ENCODE measurements around the gene SF3B4. TPM values are rescaled to one million over a fixed set of nuclear protein-coding genes. Genes with fewer than 3 reads are reported as not detected.

The SF3B4 gene
- total RNA-seq, 1 donor = 13.4 TPM

DNA sequence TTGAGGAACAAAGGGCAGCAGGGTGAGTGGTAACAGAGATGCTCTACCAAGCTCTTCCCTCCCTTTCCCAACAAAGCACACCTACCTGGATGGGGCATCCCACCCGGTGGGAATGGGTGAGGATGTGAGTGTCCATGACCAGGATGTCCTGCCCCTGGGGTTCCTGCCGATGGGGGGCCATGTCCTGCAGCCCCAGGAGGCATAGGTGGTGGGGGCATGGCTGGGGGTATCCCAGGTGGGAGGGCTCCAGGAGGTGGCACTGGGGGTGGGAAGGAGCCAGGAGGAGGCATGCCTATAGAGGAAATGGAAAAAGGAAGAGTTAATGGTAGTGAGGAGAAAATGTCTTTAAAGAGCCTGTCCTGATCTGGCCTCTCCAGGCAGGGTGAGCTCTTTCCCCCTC, 1.9 kb downstream of the SF3B4 start:
- no peak for DNase-seq (ENCODE audit: insufficient read length, low spot score, missing footprints)
- peak overlapping the region; percentile 92 for H3K4me2 ChIP-seq (ENCODE audit: insufficient read depth, low read length)
- peaks cover 34% of the 10 kb centered on the region for H3K79me2 ChIP-seq (ENCODE audit: insufficient read depth, low read length)
- peaks cover 18% of the 10 kb centered on the region for H3K4me1 ChIP-seq (ENCODE audit: insufficient read depth, low read length)
- peaks cover 30% of the 10 kb centered on the region for H4K20me1 ChIP-seq (ENCODE audit: insufficient read depth, low read length)
- H2AFZ ChIP-seq (ENCODE audit: low read length) = no peak overlapping the region
- no peaks in the 10 kb centered on the region for H3K27me3 ChIP-seq (ENCODE audit: insufficient read depth, low read length)
- no peak overlapping the region for H3K4me3 ChIP-seq (ENCODE audit: insufficient read depth, low read length)
- H3K36me3 ChIP-seq (ENCODE audit: insufficient read depth, low read length) = peaks cover 56% of the 10 kb centered on the region
- TF ChIP-seq, protein P1, sequence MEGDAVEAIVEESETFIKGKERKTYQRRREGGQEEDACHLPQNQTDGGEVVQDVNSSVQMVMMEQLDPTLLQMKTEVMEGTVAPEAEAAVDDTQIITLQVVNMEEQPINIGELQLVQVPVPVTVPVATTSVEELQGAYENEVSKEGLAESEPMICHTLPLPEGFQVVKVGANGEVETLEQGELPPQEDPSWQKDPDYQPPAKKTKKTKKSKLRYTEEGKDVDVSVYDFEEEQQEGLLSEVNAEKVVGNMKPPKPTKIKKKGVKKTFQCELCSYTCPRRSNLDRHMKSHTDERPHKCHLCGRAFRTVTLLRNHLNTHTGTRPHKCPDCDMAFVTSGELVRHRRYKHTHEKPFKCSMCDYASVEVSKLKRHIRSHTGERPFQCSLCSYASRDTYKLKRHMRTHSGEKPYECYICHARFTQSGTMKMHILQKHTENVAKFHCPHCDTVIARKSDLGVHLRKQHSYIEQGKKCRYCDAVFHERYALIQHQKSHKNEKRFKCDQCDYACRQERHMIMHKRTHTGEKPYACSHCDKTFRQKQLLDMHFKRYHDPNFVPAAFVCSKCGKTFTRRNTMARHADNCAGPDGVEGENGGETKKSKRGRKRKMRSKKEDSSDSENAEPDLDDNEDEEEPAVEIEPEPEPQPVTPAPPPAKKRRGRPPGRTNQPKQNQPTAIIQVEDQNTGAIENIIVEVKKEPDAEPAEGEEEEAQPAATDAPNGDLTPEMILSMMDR (IDR thresholded peaks at IDR 0.05; ENCODE audit: extremely low read depth, low read depth, low read length) = no peak
- no peaks in the 10 kb centered on the region for H3K9me3 ChIP-seq (ENCODE audit: low read depth, low read length)
- no peak overlapping the region for H3K27ac ChIP-seq (ENCODE audit: low read depth, low read length)

DNA sequence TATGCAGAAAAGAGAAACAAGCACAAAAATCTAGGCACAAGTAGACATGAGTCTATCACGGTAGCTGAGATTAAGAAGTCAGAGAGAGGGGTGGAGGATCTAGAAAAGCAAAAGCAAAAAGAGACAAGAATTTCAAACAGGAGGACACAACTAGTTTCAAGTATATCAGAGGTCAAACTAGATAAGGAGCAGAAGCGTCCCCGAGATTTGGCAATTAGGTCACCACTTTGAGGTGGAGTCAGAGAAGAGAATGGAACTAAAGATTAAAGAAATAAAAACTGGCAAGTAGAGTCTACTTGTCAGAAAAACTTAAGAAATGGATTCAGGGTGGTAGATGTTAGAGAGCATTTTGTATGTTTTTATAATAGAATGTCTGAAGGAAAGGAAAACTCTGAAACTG, 2.3 kb downstream of the SF3B4 start:
- H3K9me3 ChIP-seq (ENCODE audit: low read depth, low read length) = no peaks in the 10 kb centered on the region
- H3K4me1 ChIP-seq (ENCODE audit: insufficient read depth, low read length) = peaks cover 18% of the 10 kb centered on the region
- H4K20me1 ChIP-seq (ENCODE audit: insufficient read depth, low read length) = peaks cover 30% of the 10 kb centered on the region
- DNase-seq (ENCODE audit: insufficient read length, low spot score, missing footprints) = no peak
- H2AFZ ChIP-seq (ENCODE audit: low read length) = no peak overlapping the region
- no peak overlapping the region for H3K4me2 ChIP-seq (ENCODE audit: insufficient read depth, low read length)
- peaks cover 52% of the 10 kb centered on the region for H3K36me3 ChIP-seq (ENCODE audit: insufficient read depth, low read length)
- H3K79me2 ChIP-seq (ENCODE audit: insufficient read depth, low read length) = peaks cover 34% of the 10 kb centered on the region
- no peaks in the 10 kb centered on the region for H3K27me3 ChIP-seq (ENCODE audit: insufficient read depth, low read length)
- no peak overlapping the region for H3K4me3 ChIP-seq (ENCODE audit: insufficient read depth, low read length)
- TF ChIP-seq, protein P1 (IDR thresholded peaks at IDR 0.05; ENCODE audit: extremely low read depth, low read depth, low read length) = no peak
- H3K27ac ChIP-seq (ENCODE audit: low read depth, low read length) = no peak overlapping the region

DNA sequence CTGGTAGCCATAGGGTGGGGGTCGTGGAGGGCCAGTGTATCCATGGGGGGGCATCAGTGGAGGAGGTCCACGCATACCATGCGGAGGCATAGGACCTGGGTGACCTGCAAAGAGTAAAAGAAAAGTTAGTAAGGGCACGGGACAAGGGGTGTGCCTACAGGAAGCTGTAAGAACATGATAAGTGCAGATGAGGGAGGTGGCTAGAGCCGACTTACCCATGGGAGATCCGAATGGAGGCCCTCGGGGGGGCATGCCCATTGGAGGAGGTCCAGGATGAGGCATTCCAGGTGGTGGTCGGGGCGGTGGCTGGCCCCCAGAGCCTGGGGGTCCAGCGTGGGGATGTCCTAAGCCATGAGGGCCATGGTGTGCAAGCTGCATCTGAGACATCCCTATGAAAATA, 4.0 kb downstream of the SF3B4 start:
- Histone ChIP-seq H3K4me3 (ENCODE audit: insufficient read depth, low read length) (no peak overlapping the region), H3K4me1 (ENCODE audit: insufficient read depth, low read length) (peaks cover 17% of the 10 kb centered on the region), H3K79me2 (ENCODE audit: insufficient read depth, low read length) (peaks cover 34% of the 10 kb centered on the region), H3K27ac (ENCODE audit: low read depth, low read length) (no peak overlapping the region), H3K9me3 (ENCODE audit: low read depth, low read length) (no peaks in the 10 kb centered on the region), H4K20me1 (ENCODE audit: insufficient read depth, low read length) (peaks cover 30% of the 10 kb centered on the region), H3K27me3 (ENCODE audit: insufficient read depth, low read length) (no peaks in the 10 kb centered on the region), H3K4me2 (ENCODE audit: insufficient read depth, low read length) (no peak overlapping the region), H2AFZ (ENCODE audit: low read length) (no peak overlapping the region), H3K36me3 (ENCODE audit: insufficient read depth, low read length) (peaks cover 47% of the 10 kb centered on the region)
- TF ChIP-seq, protein P1 (IDR thresholded peaks at IDR 0.05; ENCODE audit: extremely low read depth, low read depth, low read length) = no peak
- no peak for DNase-seq (ENCODE audit: insufficient read length, low spot score, missing footprints)

DNA sequence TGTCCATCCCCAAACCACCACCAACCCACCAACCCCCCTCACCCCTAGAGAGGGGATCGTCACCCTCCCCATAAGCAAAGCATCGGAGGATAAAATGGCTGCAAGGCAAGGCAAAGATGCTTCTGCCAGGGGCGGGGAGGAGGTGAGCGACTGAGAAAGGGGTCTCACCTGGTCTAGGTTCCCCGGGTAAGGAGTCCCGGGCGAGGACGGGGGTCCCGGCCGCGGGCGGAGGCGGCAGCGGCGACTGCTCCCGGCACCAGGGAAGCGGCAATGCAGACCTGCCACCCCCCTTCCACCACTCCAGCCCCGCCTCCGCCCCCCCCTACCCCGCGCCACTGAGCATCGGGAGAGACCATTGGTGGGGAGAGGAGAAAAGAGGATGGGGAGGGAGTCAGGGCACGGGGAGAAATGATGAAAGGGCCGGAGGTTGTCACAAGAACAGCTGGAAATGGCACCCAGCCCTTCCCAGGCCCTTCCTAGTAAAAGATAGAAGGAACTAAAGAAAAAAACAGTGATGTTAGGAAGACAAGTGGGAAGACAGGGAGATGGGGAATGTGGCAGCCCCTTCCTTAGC, 9.9 kb downstream of the SF3B4 start, which contains the start of gene SV2A:
Gene SV2A (minus strand): TSS at position 274 of the 574 bp plus-strand sequence. CDS start 4,004 bp downstream, outside the sequence.
- TF ChIP-seq, protein P1 (IDR thresholded peaks at IDR 0.05; ENCODE audit: extremely low read depth, low read depth, low read length) = no peak
- Histone ChIP-seq H4K20me1 (ENCODE audit: insufficient read depth, low read length) (no peaks in the 10 kb centered on the region), H3K4me1 (ENCODE audit: insufficient read depth, low read length) (peaks cover 8% of the 10 kb centered on the region), H3K4me2 (ENCODE audit: insufficient read depth, low read length) (peak within 1 kb of the TSS; percentile 83), H3K27me3 (ENCODE audit: insufficient read depth, low read length) (no peaks in the 10 kb centered on the region), H3K36me3 (ENCODE audit: insufficient read depth, low read length) (peaks cover 6% of the 10 kb centered on the region), H3K4me3 (ENCODE audit: insufficient read depth, low read length) (peak within 1 kb of the TSS; percentile 79), H3K27ac (ENCODE audit: low read depth, low read length) (no peak within 1 kb of the TSS), H3K79me2 (ENCODE audit: insufficient read depth, low read length) (peaks cover 9% of the 10 kb centered on the region), H3K9me3 (ENCODE audit: low read depth, low read length) (no peaks in the 10 kb centered on the region), H2AFZ (ENCODE audit: low read length) (peak within 1 kb of the TSS; percentile 94)
- peak; percentile 96 for DNase-seq (ENCODE audit: insufficient read length, low spot score, missing footprints)
